Spleen (tissue), 11 donors: Measurements from ENCODE around the gene ANXA4. TPM values are rescaled to one million over a fixed set of nuclear protein-coding genes. Genes with fewer than 3 reads are reported as not detected.

Experiments
- DNase-seq: peaks from one replicate; pipeline ENCODE4 v3.0.0-alpha.2; 2020
- H3K27ac ChIP-seq, 8 donors: fragments of 200-600 bp; sonication (generic) in 7 of 8; 1 replicate in 4 of 8; 2 replicates in 4 of 8; pipeline versions ENCODE4 v1.5.0 to v1.8.0; 2016 to 2021; ENCODE audit warnings: inconsistent platforms in 4 of 8, mild to moderate bottlenecking in 4 of 8, moderate library complexity in 1 of 8
- H3K27me3 ChIP-seq, 7 donors: fragments of 200-600 bp; sonication (generic) in 6 of 7; replicated peaks in 1 of 7; 1 replicate in 4 of 7; 2 replicates in 3 of 7; pipeline versions ENCODE4 v1.5.0 to v1.8.0; 2016 to 2021; ENCODE audit warnings: inconsistent platforms in 3 of 7, mild to moderate bottlenecking in 1 of 7
- H3K36me3 ChIP-seq, 6 donors: fragments of 200-600 bp; sonication (generic) in 5 of 6; 1 replicate in 4 of 6; 2 replicates in 2 of 6; pipeline versions ENCODE4 v1.5.0 to v1.8.0; 2016 to 2021; ENCODE audit warnings: inconsistent platforms in 2 of 6
- H3K4me1 ChIP-seq, 6 donors: fragments of 200-600 bp; sonication (generic) in 5 of 6; 1 replicate in 3 of 6; 2 replicates in 3 of 6; pipeline versions ENCODE4 v1.5.0 to v1.8.0; 2016 to 2021; ENCODE audit warnings: inconsistent platforms in 3 of 6
- H3K4me3 ChIP-seq, 8 donors: fragments of 200-600 bp; sonication (generic) in 7 of 8; 1 replicate in 4 of 8; 2 replicates in 4 of 8; pipeline versions ENCODE4 v1.5.0 to v1.8.0; 2016 to 2021; ENCODE audit warnings: inconsistent platforms in 4 of 8, mild to moderate bottlenecking in 4 of 8, moderate library complexity in 2 of 8
- H3K9me3 ChIP-seq, 8 donors: fragments of 200-600 bp; sonication (generic) in 7 of 8; 1 replicate in 4 of 8; 2 replicates in 4 of 8; pipeline versions ENCODE4 v1.5.0 to v1.8.0; 2016 to 2021; ENCODE audit warnings: inconsistent platforms in 4 of 8
- POLR2A ChIP-seq, 3 donors: fragments of 450-650 bp; IDR thresholded peaks; one replicate each; pipeline ENCODE4 v1.5.1; 2017; ENCODE audit warnings: antibody characterized with exemption in 3 of 3, mild to moderate bottlenecking in 1 of 3
- POLR2AphosphoS5 ChIP-seq, 3 donors: sonication (generic); formaldehyde crosslinking; IDR thresholded peaks; one replicate each; pipeline ENCODE4 v1.5.1; 2017; ENCODE audit warnings: antibody characterized with exemption in 3 of 3
- WGBS, 5 donors: extraction: QIAGEN DNeasy Blood & Tissue Kit in 3 of 5; methylation state at CpG; one replicate each; pipeline versions ENCODE4 v1.1.5 to v1.1.7; 2013 to 2018; 5-methylcytosine and 5-hydroxymethylcytosine counted together
- intact Hi-C: fragments of 100-400 bp; cut with DNase I; formaldehyde crosslinking; loops from one replicate; pipeline ENCODE4 v1.15.0; 2023; ENCODE audit warnings: low total_unique reads
- polyA plus RNA-seq, 3 donors: library from polyadenylated mRNA; stranded (reverse); fragments of 200-250 nt; gene quantifications; one replicate each; pipeline ENCODE4 v1.2.1, GENCODE V29; 2013
- total RNA-seq, 7 donors: library from RNA; depleted of rRNA in 3 of 7; stranded (reverse); fragments of >200 nt in 3 of 7; fragmentation: NEBNext Ultra II Directional in 4 of 7; extraction: Animal tissue kit (Norgen Biotek cat#: 25700) in 4 of 7; gene quantifications; one replicate each; pipeline versions ENCODE4 v1.1.0 to v1.2.1, GENCODE V29; 2016 to 2021
- TF ChIP-seq, protein P1 (sequence below), 11 experiments: fragments of 200-600 bp in 7 of 11; fragments of 450-650 bp in 4 of 11; sonication (generic) in 4 of 11; IDR thresholded peaks in 8 of 11; conservative IDR thresholded peaks in 3 of 11; 1 replicate in 7 of 11; 2 replicates in 4 of 11; pipeline versions ENCODE4 v1.4.0 to v1.8.0; 2016 to 2021; ENCODE audit warnings: antibody characterized with exemption in 11 of 11, inconsistent platforms in 4 of 11, mild to moderate bottlenecking in 1 of 11
- donor health status: healthy with polysubstance abuse.
- donor health status: DM: no; HTN: no; CAD: no; lungs with moderate emphysema.
- donor health status: DM: no; HTN: no; CAD: no.
- donor health status: Bipolar disorder and iron deficiency.
- donor health status: healthy.
- donor health status: DM: no; HTN: no; CAD: no.
- donor health status: DM: yes; HTN: yes; CAD: no.

The ANXA4 gene
- total and polyA plus RNA-seq, 10 donors = 15.0 to 56.1 (median 29.2) TPM

DNA sequence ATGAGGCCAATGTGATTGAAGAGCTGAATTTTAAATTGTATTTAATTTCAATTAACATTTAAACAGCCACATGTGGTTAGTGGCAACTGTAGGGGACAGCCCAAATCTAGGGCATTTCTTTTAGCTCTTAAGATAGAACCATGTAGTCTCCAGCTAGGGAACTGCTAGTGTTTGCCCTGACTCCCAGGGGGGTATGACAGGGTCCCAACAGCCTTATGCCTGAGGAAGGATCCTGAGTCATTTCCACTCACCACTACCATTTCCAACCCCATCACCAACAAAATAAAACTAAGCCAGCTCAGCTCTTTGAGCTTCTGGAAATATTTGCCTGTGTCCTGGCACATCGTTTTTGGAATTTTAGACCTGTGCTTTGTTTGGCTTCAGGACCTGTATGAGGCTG lies 73.8 kb downstream of the ANXA4 start:
- H3K9me3 ChIP-seq = no peaks in the 10 kb centered on the region
- peak overlapping the region in 1 of 8 donors; percentile 27 for H3K27ac ChIP-seq
- H3K4me3 ChIP-seq = no peak overlapping the region
- TF ChIP-seq POLR2AphosphoS5 (IDR thresholded peaks at IDR 0.05) (no peak), POLR2A (IDR thresholded peaks at IDR 0.05) (no peak)
- TF ChIP-seq, protein P1, sequence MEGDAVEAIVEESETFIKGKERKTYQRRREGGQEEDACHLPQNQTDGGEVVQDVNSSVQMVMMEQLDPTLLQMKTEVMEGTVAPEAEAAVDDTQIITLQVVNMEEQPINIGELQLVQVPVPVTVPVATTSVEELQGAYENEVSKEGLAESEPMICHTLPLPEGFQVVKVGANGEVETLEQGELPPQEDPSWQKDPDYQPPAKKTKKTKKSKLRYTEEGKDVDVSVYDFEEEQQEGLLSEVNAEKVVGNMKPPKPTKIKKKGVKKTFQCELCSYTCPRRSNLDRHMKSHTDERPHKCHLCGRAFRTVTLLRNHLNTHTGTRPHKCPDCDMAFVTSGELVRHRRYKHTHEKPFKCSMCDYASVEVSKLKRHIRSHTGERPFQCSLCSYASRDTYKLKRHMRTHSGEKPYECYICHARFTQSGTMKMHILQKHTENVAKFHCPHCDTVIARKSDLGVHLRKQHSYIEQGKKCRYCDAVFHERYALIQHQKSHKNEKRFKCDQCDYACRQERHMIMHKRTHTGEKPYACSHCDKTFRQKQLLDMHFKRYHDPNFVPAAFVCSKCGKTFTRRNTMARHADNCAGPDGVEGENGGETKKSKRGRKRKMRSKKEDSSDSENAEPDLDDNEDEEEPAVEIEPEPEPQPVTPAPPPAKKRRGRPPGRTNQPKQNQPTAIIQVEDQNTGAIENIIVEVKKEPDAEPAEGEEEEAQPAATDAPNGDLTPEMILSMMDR (IDR thresholded peaks at IDR 0.05 in 8 of 11, conservative IDR thresholded peaks at IDR 0.05 in 3 of 11) = no peak
- no peaks in the 10 kb centered on the region for H3K27me3 ChIP-seq
- peaks cover 5 to 30% (median 20%) of the 10 kb centered on the region in 6 donors for H3K4me1 ChIP-seq
- DNase-seq = no peak
- 83 to 100% (median 96%) methylated on average over 1 of the region's 1 CpG for WGBS, 5 donors
- peaks cover 0 to 60% (median 15%) of the 10 kb centered on the region in 6 donors for H3K36me3 ChIP-seq
- intact Hi-C loops = loop anchor here (5.0 to 10.0 kb wide), 2 partner anchors 93 to 261 kb away; no protein-coding TSS in a partner anchor

DNA sequence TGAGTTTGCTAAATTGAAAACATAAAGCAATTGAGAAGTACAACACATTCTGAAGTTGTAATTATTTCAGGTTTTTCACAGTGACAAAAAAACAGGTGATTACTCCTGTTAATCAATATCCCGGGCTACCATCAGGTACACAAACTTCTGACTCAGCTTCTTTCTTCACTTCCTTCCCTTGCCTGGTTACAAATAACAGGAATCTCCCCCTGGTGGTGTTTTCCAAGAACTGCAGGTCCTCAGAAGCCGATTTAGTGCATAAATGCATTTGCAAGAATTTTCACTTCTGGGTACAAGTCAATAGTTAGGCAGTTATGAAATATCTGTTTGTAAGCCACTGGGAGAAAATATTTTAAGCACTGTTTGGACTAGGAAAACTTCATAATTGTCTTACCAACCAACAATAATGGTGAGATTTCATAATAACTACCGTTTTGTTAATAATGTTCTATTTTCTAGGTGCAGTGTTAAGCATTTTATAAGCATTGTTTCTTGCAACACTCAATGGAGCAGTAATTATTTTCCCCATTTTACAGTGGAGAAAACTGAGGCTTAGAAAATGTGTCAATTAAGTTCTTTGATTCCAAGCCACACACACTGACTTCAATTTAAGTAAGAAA lies 75.1 kb downstream of the ANXA4 start:
- Histone ChIP-seq H3K4me3 (no peak overlapping the region), H3K4me1 (peaks cover 5 to 30% (median 20%) of the 10 kb centered on the region in 6 donors), H3K9me3 (no peaks in the 10 kb centered on the region), H3K27me3 (no peaks in the 10 kb centered on the region), H3K36me3 (peaks cover 0 to 60% (median 18%) of the 10 kb centered on the region in 6 donors), H3K27ac (peak overlapping the region in 1 of 8 donors; percentile 24)
- intact Hi-C loops = loop anchor here (5.0 to 10.0 kb wide), 2 partner anchors 95 to 262 kb away; no protein-coding TSS in a partner anchor
- WGBS, 5 donors = 10 to 21% (median 19%) methylated on average over 3 of the region's 3 CpGs
- DNase-seq = no peak
- TF ChIP-seq, protein P1 (IDR thresholded peaks at IDR 0.05 in 8 of 11, conservative IDR thresholded peaks at IDR 0.05 in 3 of 11) = peak; percentile 83 to 98 (median 94)
- TF ChIP-seq POLR2AphosphoS5 (IDR thresholded peaks at IDR 0.05) = no peak

DNA sequence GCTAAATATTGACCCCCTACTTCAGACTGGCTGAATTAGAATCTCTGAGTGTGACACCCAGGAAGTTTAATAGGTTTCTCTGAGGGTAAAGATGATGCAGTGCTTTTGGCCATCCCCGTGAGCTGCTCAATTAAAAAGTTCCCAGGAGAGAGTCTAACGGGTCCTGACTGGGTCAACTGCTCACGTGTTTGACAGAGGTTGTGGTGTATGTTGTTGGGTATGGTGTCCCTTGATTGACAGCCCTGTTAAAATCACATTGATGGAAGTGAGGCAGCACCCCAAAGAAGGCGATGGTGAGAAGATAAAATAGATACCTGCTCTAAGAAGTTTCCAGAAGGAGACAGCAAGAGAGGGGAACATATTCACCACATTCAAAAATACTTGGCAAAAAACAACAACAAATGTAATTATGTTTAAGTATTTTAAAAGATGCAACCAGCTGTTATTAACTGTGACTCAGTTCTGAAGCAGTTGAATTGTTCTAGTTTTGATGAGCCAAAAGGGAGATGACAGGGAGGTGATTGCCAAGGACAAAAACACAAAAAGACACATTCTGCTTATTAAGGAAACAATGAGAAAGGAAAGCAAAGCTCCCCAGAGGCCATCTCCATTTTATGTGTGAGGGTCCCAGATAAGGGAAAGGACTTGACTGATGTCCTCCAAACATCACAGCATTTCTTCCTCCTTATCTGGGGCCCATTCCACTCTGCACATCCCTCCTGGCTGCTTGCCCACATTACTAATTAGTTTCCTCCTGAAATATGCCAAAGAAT lies 76.0 kb downstream of the ANXA4 start:
- no peak overlapping the region for H3K4me3 ChIP-seq
- intact Hi-C loops = loop anchor here (5.0 to 10.0 kb wide), 2 partner anchors 96 to 263 kb away; no protein-coding TSS in a partner anchor
- no peaks in the 10 kb centered on the region for H3K27me3 ChIP-seq
- TF ChIP-seq, protein P1 (IDR thresholded peaks at IDR 0.05 in 8 of 11, conservative IDR thresholded peaks at IDR 0.05 in 3 of 11) = no peak
- TF ChIP-seq POLR2AphosphoS5 (IDR thresholded peaks at IDR 0.05) (no peak), POLR2A (IDR thresholded peaks at IDR 0.05) (no peak)
- H3K27ac ChIP-seq = peak overlapping the region in 4 of 8 donors; percentile 2 to 35 (median 16)
- no peak for DNase-seq
- H3K4me1 ChIP-seq = peaks cover 5 to 30% (median 20%) of the 10 kb centered on the region in 6 donors
- WGBS, 5 donors = 68 to 84% (median 76%) methylated on average over 4 of the region's 4 CpGs
- no peaks in the 10 kb centered on the region for H3K9me3 ChIP-seq
- H3K36me3 ChIP-seq = peaks cover 0 to 53% (median 19%) of the 10 kb centered on the region in 6 donors
